ENCODE results near the gene BNIP2.

The BNIP2 gene

DNA sequence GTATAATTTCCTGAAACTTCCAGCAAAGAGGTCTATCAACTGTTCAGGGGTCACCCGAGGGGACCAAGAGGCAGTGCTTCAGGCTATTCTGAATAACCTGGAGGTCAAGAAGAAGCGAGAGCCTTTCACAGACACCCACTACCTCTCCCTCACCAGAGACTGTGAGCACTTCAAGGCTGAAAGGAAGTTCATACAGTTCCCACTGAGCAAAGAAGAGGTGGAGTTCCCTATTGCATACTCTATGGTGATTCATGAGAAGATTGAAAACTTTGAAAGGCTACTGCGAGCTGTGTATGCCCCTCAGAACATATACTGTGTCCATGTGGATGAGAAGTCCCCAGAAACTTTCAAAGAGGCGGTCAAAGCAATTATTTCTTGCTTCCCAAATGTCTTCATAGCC lies 70.7 kb downstream of the BNIP2 start:
- TF ChIP-seq GATA2 (IDR thresholded peaks at IDR 0.05; ENCODE audit: low read depth, low read length): no peak
- TF ChIP-seq GATA3 (IDR thresholded peaks at IDR 0.05; ENCODE audit: low read depth, low read length): no peak

- TF ChIP-seq GATA2 (IDR thresholded peaks at IDR 0.05; ENCODE audit: low read depth, low read length): no peak
- TF ChIP-seq GATA3 (IDR thresholded peaks at IDR 0.05; ENCODE audit: low read depth, low read length): no peak
Observed at GRCh38 chr15:59616379-59616778, 72.7 kb downstream of the BNIP2 start.

DNA sequence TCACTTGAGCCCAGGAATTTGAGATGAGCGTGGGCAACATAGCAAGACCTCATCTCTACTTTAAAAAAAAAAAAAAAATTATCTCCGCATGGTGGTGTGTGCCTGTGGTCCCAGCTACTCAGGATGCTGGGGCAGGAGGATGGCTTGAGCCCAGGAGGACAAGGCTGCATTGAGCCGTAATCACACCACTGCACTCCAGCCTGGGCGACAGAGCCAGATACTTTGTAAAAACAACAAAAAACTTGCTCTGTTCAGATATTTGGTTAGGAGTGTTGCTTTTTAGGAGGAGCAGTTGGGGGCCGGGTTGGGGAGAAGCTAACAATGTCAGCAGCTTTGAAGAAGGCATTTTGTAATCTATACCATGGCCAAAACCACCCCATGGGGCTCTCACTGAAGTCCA lies 73.5 kb downstream of the BNIP2 start:
- TF ChIP-seq GATA2 (IDR thresholded peaks at IDR 0.05; ENCODE audit: low read depth, low read length) (no peak), GATA3 (IDR thresholded peaks at IDR 0.05; ENCODE audit: low read depth, low read length) (no peak)

DNA sequence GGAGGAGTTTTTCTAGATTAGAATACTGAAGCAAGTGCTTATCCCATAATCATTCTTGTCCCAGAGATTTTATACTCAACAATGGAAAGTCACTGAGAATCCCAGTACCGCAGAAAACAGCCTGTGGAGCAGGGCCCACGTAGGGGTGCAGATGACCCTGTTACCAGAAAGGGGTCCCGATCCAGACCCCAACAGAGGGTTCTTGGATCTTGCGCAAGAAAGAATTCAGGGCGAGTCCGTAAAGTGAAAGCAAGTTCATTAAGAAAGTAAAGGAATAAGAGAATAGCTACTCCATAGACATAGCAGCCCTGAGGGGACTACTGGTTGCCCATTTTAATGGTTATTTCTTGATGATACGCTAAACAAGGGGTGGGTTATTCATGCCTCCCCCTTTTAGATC lies 75.0 kb downstream of the BNIP2 start:
- no peak for TF ChIP-seq GATA3 (IDR thresholded peaks at IDR 0.05; ENCODE audit: low read depth, low read length)
- no peak for TF ChIP-seq GATA2 (IDR thresholded peaks at IDR 0.05; ENCODE audit: low read depth, low read length)

DNA sequence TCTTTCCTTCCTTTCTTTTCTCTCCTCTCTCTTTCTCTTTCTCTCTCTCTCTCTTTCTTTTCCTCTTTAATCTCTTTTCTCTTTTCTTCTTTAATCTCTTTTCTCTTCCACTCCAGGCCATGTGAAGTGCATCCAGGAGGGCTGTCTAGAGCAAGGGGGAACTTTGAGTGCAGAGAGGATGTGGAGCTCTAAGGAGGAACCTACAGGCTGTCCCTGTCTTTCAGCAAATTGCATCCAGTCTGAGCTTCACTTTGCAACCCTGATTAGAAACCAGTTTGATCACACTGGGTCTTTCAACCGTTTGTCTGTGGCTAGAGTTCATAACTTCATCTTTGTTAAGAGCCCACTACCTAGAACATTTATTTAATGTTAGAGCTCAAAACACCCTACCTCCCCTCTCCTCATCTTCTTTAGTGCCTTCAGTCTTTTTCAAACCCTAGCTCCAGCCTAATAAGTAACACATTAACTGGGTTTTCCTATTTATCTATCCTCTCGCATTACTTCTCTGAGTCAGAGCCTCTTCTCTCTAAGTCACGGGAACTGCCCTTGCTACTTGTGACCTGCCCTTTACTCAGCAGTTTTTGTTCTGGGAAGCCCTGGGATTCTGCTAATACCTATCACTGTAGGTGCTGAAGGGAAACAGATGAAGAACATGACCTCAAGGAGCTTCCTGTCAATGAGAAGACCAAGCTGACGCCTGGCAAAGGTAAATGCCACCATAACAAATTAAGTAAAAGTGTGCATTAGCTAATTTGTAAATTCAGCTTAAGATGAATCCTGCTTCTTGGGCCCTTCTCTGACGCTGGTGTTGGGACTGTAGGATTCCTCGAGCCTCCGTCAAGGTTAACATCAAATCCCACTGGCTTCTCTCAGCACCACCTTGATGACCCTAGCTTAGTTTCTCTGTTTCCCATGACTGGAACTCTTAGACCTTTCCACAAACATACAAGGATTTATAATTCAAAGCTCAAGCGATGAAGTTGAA lies 77.6 kb downstream of the BNIP2 start, which contains the start of gene GCNT3:
GCNT3 (plus strand) TSS at position 508 of the 985 bp plus-strand sequence. CDS start 6,456 bp downstream, outside the sequence.
- TF ChIP-seq GATA2 (IDR thresholded peaks at IDR 0.05; ENCODE audit: low read depth, low read length) (no peak), GATA3 (IDR thresholded peaks at IDR 0.05; ENCODE audit: low read depth, low read length) (no peak)

DNA sequence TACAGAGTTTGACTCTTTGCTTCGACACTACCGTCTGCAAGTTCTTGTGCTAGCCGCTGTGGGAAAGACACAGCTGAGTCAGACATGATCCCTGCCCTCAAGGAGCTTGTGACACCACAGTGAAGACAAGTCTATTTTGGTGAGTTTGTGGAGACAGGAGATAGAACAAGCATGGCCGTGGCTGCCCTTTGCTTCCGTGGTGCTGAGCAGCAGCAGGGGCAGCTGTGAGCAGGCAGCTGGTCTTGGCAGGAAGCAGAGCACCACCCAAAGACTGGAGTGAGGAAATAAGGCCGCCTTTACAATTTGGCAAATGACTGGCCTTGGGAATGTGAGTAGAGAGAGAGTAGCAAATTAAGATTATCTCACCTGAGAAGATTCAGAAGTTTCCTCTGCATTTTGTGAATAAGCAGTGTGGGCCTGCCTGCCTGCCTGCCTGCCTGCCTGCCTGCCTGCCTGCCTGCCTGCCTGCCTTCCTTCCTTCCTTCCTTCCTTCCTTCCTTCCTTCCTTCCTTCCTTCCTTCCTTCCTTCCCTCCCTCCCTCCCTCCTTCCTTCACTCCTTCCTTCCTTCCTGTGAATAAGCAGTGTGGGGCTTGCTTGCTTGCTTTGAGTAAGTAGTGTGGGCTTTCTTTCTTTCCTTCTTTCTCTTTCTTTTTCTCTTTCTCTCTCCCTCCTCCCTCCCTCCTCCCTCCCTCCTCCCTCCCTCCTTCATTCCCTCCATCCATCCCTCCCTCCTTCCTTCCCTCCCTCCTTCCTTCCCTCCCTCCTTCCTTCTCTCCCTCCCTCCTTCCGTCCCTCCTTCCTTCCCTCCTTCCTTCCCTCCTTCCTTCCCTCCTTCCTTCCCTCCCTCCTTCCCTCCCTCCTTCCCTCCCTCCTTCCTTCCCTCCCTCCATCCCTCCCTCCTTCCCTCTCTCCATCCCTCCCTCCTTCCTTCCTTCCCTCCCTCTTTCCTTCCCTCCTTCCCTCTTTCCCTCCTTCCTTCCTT lies 79.1 kb downstream of the BNIP2 start:
- TF ChIP-seq GATA3 (IDR thresholded peaks at IDR 0.05; ENCODE audit: low read depth, low read length) (no peak), GATA2 (IDR thresholded peaks at IDR 0.05; ENCODE audit: low read depth, low read length) (no peak)

Measured in SH-SY5Y (cell line).